Subcutaneous adipose tissue (tissue), 4 donors: ENCODE results near the gene AHNAK2. TPM values are rescaled to one million over a fixed set of nuclear protein-coding genes. Genes with fewer than 3 reads are reported as not detected.

ENCODE experiments used
- CTCF ChIP-seq: fragments of 450-650 bp; IDR thresholded peaks from one replicate; pipeline ENCODE4 v1.5.1; 2016; ENCODE audit warnings: low read depth, mild to moderate bottlenecking, control low read depth, antibody characterized with exemption, moderate library complexity
- total RNA-seq, 4 donors: library from RNA; depleted of rRNA; stranded (reverse); fragments of >200 nt; gene quantifications; one replicate each; pipeline ENCODE4 v1.1.0, GENCODE V29; 2016

AHNAK2 gene
- total RNA-seq, 4 donors from 2014 or later: 36.9 to 77.5 (median 43.9) TPM

- TF ChIP-seq CTCF: no peak
These were observed 31.9 kb upstream of the AHNAK2 start for GRCh38 chr14:105010106-105010505.

- no peak for TF ChIP-seq CTCF
These were observed 29.6 kb upstream of the AHNAK2 start for GRCh38 chr14:105007593-105008264.

- no peak for TF ChIP-seq CTCF
These were observed 28.8 kb upstream of the AHNAK2 start for GRCh38 chr14:105006831-105007592.

- TF ChIP-seq CTCF: no peak
These were observed 28.0 kb upstream of the AHNAK2 start for GRCh38 chr14:105005929-105006830.

- TF ChIP-seq CTCF: no peak
These were observed 27.3 kb upstream of the AHNAK2 start for GRCh38 chr14:105005329-105005928.

GRCh38 chr14:104999361-104999760, 21.2 kb upstream of the AHNAK2 start:
- no peak for TF ChIP-seq CTCF
